HepG2 (cell line): ENCODE results near the gene EHBP1. TPM values are rescaled to one million over a fixed set of nuclear protein-coding genes. Genes with fewer than 3 reads are reported as not detected.

ENCODE experiments used
- GABPA ChIP-seq, 2 experiments: IDR thresholded peaks; 2 replicates each; pipeline ENCODE4 v1.6.1; 2011 to 2016; ENCODE audit warnings: low read depth in 2 of 2, low read length in 1 of 2, missing biosample characterization in 1 of 2, missing genetic modification characterization in 1 of 2
- JUND ChIP-seq: sonication (generic); formaldehyde crosslinking; IDR thresholded peaks from 2 replicates; pipeline ENCODE4 v1.8.0; 2022; ENCODE audit warnings: mild to moderate bottlenecking, missing genetic modification reagents
- KLF15 ChIP-seq: sonication (generic); formaldehyde crosslinking; IDR thresholded peaks from 2 replicates; pipeline ENCODE4 v1.8.1; 2023; ENCODE audit warnings: borderline replicate concordance, mild to moderate bottlenecking, inconsistent platforms, missing genetic modification reagents, mixed read lengths
- LBX2 ChIP-seq: sonication (generic); formaldehyde crosslinking; IDR thresholded peaks from 2 replicates; pipeline ENCODE4 v1.5.0; 2020; ENCODE audit warnings: missing genetic modification reagents, mild to moderate bottlenecking, borderline replicate concordance
- MAFF ChIP-seq: IDR thresholded peaks from 2 replicates; pipeline ENCODE4 v1.6.1; 2011; ENCODE audit warnings: low read depth, low read length, improper control_type of control experiment
- MAZ ChIP-seq, 2 experiments: sonication (generic) in 1 of 2; formaldehyde crosslinking in 1 of 2; IDR thresholded peaks; 2 replicates each; pipeline versions ENCODE4 v1.5.0 to v1.6.1; 2012 to 2020; ENCODE audit warnings: low read depth in 2 of 2, mild to moderate bottlenecking in 2 of 2, borderline replicate concordance in 1 of 2, improper control_type of control experiment in 1 of 2, low read length in 1 of 2, missing genetic modification reagents in 1 of 2, moderate library complexity in 1 of 2
- MXI1 ChIP-seq: IDR thresholded peaks from 3 replicates; pipeline ENCODE4 v1.6.1; 2012; ENCODE audit warnings: low read depth, low read length, inconsistent platforms, borderline replicate concordance
- NR2C2 ChIP-seq: sonication (generic); formaldehyde crosslinking; IDR thresholded peaks from 2 replicates; pipeline ENCODE4 v1.4.0; 2020; ENCODE audit warnings: missing genetic modification reagents, mild to moderate bottlenecking, moderate library complexity, borderline replicate concordance
- NR2F6 ChIP-seq, 2 experiments: IDR thresholded peaks; 2 replicates each; pipeline ENCODE4 v1.6.1; 2016; ENCODE audit warnings: antibody characterized with exemption in 1 of 2, mild to moderate bottlenecking in 1 of 2
- REXO4 ChIP-seq: sonication (generic); formaldehyde crosslinking; IDR thresholded peaks from 2 replicates; pipeline ENCODE4 v1.8.0; 2022; ENCODE audit warnings: missing genetic modification reagents, mild to moderate bottlenecking, borderline replicate concordance
- TEAD3 ChIP-seq: optimal IDR thresholded peaks from 2 replicates; pipeline ENCODE3; 2016; ENCODE audit warnings: borderline replicate concordance
- ZFP36 ChIP-seq: fragments of 150-350 bp; IDR thresholded peaks from 2 replicates; pipeline ENCODE4 v1.6.1; 2018; ENCODE audit warnings: borderline replicate concordance, low read length, low read depth; ENCODE audit not compliant: partially characterized antibody
- ZNF17 ChIP-seq: sonication (generic); formaldehyde crosslinking; IDR thresholded peaks from 2 replicates; pipeline ENCODE4 v1.5.0; 2020; ENCODE audit warnings: mild to moderate bottlenecking, missing genetic modification reagents
- ZNF256 ChIP-seq: sonication (generic); formaldehyde crosslinking; conservative IDR thresholded peaks from 2 replicates; pipeline ENCODE4 v1.4.0; 2020; ENCODE audit warnings: missing genetic modification reagents
- ZNF280B ChIP-seq: sonication (generic); formaldehyde crosslinking; IDR thresholded peaks from 2 replicates; pipeline ENCODE4 v1.5.0; 2020; ENCODE audit warnings: missing genetic modification reagents, mild to moderate bottlenecking, borderline replicate concordance
- ZNF362 ChIP-seq: sonication (generic); formaldehyde crosslinking; IDR thresholded peaks from 2 replicates; pipeline ENCODE4 v1.4.0; 2020; ENCODE audit warnings: missing genetic modification reagents, mild to moderate bottlenecking, borderline replicate concordance
- ZNF558 ChIP-seq: sonication (generic); formaldehyde crosslinking; IDR thresholded peaks from 2 replicates; pipeline ENCODE4 v1.9.0; 2022; ENCODE audit warnings: mild to moderate bottlenecking, missing genetic modification reagents, borderline replicate concordance
- ZNF614 ChIP-seq: IDR thresholded peaks from 2 replicates; pipeline ENCODE4 v1.6.1; 2018; ENCODE audit warnings: missing biosample characterization, missing genetic modification reagents, inconsistent platforms, borderline replicate concordance
- ZNF672 ChIP-seq: sonication (generic); formaldehyde crosslinking; IDR thresholded peaks from 2 replicates; pipeline ENCODE4 v1.8.1; 2022; ENCODE audit warnings: missing genetic modification reagents
- ZNF687 ChIP-seq: sonication (generic); formaldehyde crosslinking; IDR thresholded peaks from 2 replicates; pipeline ENCODE4 v1.5.1; 2020; ENCODE audit warnings: mild to moderate bottlenecking, missing genetic modification reagents, moderate library complexity
- ZSCAN20 ChIP-seq: sonication (generic); formaldehyde crosslinking; IDR thresholded peaks from 2 replicates; pipeline ENCODE4 v1.4.0; 2020; ENCODE audit warnings: missing genetic modification reagents, mild to moderate bottlenecking, borderline replicate concordance
- polyA plus RNA-seq, 8 experiments: library from polyadenylated mRNA; depleted of rRNA in 3 of 8; stranded (reverse) in 7 of 8; unstranded in 1 of 8; fragments of >200 nt; fragmentation: Illumina TruSeq in 4 of 8; extraction: Trizol in 4 of 8; gene quantifications; 2 replicates each; pipeline versions ENCODE4 v1.2.1 to v1.2.3, GENCODE V29; 2011 to 2016; ENCODE audit warnings: low read depth in 4 of 8, missing spikeins in 1 of 8, mixed read lengths in 1 of 8; ENCODE audit not compliant: insufficient read depth in 1 of 8
- total RNA-seq, 5 experiments: library from RNA; depleted of rRNA; stranded (reverse); fragments of >200 nt; fragmentation: Illumina TruSeq; extraction: Trizol; gene quantifications; 2 replicates each; pipeline ENCODE4 v1.2.3, GENCODE V29; 2016; ENCODE audit warnings: low read depth in 1 of 5

Gene EHBP1
- total and polyA plus RNA-seq, 2 of the 13 experiments (the other 11 are each of a cell fraction or from before 2014, with no cell fraction given), result 93.5 to 146 TPM

GRCh38 chr2:62774555-62775366 lies 69.2 kb downstream of the EHBP1 start (continued):
- TF ChIP-seq ZNF280B (no peak), ZNF614 (CRISPR knock-in tag) (peak; percentile 52; the same call in 1 of the 2 replicates), ZNF256 (CRISPR knock-in tag) (no peak), ZNF558 (CRISPR knock-in tag) (no peak), MXI1 (peak; percentile 48; the same call in 1 of the 3 replicates), LBX2 (no peak), TEAD3 (CRISPR knock-in tag) (peak; percentile 48), ZSCAN20 (no peak), ZFP36 (no peak), KLF15 (CRISPR knock-in tag) (no peak), ZNF17 (CRISPR knock-in tag) (no peak), ZNF362 (peak; percentile 84), ZNF687 (no peak), MAZ (IDR thresholded peaks at IDR 0.05; ENCODE audit: borderline replicate concordance, low read depth, low read length) (no peak), MAZ (CRISPR knock-in tag; IDR thresholded peaks at IDR 0.05; ENCODE audit: low read depth) (no peak), REXO4 (CRISPR knock-in tag) (no peak), ZNF672 (no peak), JUND (CRISPR knock-in tag) (no peak), NR2F6 (IDR thresholded peaks at IDR 0.05) (peak; percentile 82), NR2F6 (CRISPR knock-in tag; IDR thresholded peaks at IDR 0.05) (peak; percentile 96), MAFF (peak; percentile 67), NR2C2 (peak; percentile 68; the same call in 1 of the 2 replicates), GABPA (IDR thresholded peaks at IDR 0.05; ENCODE audit: low read depth, low read length) (no peak), GABPA (CRISPR knock-in tag; IDR thresholded peaks at IDR 0.05; ENCODE audit: low read depth) (no peak)
